ENCODE data around the gene CENPW.

Gene CENPW

GRCh38 chr6:126302191-126302590 lies 37.7 kb upstream of the CENPW start:
- TF ChIP-seq TAF1 (IDR thresholded peaks at IDR 0.05; ENCODE audit: borderline replicate concordance, insufficient read depth, low read length) (no peak), FOXP2 (optimal IDR thresholded peaks at IDR 0.05; ENCODE audit: borderline replicate concordance, extremely low read depth, extremely low read length, insufficient read depth) (no peak), SIN3A (IDR thresholded peaks at IDR 0.05; ENCODE audit: borderline replicate concordance, insufficient read depth, low read length) (no peak), POLR2AphosphoS5 (IDR thresholded peaks at IDR 0.05; ENCODE audit: low read depth, low read length) (no peak)
- TF ChIP-seq, protein P1, sequence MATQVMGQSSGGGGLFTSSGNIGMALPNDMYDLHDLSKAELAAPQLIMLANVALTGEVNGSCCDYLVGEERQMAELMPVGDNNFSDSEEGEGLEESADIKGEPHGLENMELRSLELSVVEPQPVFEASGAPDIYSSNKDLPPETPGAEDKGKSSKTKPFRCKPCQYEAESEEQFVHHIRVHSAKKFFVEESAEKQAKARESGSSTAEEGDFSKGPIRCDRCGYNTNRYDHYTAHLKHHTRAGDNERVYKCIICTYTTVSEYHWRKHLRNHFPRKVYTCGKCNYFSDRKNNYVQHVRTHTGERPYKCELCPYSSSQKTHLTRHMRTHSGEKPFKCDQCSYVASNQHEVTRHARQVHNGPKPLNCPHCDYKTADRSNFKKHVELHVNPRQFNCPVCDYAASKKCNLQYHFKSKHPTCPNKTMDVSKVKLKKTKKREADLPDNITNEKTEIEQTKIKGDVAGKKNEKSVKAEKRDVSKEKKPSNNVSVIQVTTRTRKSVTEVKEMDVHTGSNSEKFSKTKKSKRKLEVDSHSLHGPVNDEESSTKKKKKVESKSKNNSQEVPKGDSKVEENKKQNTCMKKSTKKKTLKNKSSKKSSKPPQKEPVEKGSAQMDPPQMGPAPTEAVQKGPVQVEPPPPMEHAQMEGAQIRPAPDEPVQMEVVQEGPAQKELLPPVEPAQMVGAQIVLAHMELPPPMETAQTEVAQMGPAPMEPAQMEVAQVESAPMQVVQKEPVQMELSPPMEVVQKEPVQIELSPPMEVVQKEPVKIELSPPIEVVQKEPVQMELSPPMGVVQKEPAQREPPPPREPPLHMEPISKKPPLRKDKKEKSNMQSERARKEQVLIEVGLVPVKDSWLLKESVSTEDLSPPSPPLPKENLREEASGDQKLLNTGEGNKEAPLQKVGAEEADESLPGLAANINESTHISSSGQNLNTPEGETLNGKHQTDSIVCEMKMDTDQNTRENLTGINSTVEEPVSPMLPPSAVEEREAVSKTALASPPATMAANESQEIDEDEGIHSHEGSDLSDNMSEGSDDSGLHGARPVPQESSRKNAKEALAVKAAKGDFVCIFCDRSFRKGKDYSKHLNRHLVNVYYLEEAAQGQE (IDR thresholded peaks at IDR 0.05; ENCODE audit: insufficient read depth in 1 of 2, low read depth in 2 of 2, low read length in 2 of 2), result no peak

DNA sequence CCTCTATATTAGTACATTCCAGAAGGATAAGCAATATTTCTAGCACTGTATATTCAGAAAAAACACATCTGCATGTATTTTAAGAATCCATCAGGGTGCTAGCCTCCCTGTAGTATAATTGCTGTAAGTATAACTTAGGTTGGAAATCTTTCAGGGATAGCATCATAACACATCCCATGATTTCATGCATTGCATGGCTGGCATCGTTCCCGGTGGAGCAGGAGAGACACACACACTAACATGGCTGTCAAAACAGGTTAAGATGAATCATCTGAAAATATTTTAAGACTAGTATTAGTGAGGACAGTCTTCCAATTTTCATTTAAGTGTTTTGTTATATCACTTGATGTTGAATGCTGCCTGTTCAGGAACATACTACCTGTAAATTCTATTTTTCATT lies 32.1 kb upstream of the CENPW start:
- no peak for TF ChIP-seq SIN3A (IDR thresholded peaks at IDR 0.05; ENCODE audit: borderline replicate concordance, insufficient read depth, low read length)
- TF ChIP-seq, protein P1 (IDR thresholded peaks at IDR 0.05; ENCODE audit: insufficient read depth in 1 of 2, low read depth in 2 of 2, low read length in 2 of 2), result no peak
- no peak for TF ChIP-seq TAF1 (IDR thresholded peaks at IDR 0.05; ENCODE audit: borderline replicate concordance, insufficient read depth, low read length)
- TF ChIP-seq POLR2AphosphoS5 (IDR thresholded peaks at IDR 0.05; ENCODE audit: low read depth, low read length), result no peak
- TF ChIP-seq FOXP2 (optimal IDR thresholded peaks at IDR 0.05; ENCODE audit: borderline replicate concordance, extremely low read depth, extremely low read length, insufficient read depth), result no peak

- TF ChIP-seq, protein P1 (IDR thresholded peaks at IDR 0.05; ENCODE audit: insufficient read depth in 1 of 2, low read depth in 2 of 2, low read length in 2 of 2), result no peak
- TF ChIP-seq TAF1 (IDR thresholded peaks at IDR 0.05; ENCODE audit: borderline replicate concordance, insufficient read depth, low read length) (no peak), SIN3A (IDR thresholded peaks at IDR 0.05; ENCODE audit: borderline replicate concordance, insufficient read depth, low read length) (no peak), POLR2AphosphoS5 (IDR thresholded peaks at IDR 0.05; ENCODE audit: low read depth, low read length) (no peak), FOXP2 (optimal IDR thresholded peaks at IDR 0.05; ENCODE audit: borderline replicate concordance, extremely low read depth, extremely low read length, insufficient read depth) (no peak)
These were observed 31.6 kb upstream of the CENPW start for GRCh38 chr6:126308362-126308761.

DNA sequence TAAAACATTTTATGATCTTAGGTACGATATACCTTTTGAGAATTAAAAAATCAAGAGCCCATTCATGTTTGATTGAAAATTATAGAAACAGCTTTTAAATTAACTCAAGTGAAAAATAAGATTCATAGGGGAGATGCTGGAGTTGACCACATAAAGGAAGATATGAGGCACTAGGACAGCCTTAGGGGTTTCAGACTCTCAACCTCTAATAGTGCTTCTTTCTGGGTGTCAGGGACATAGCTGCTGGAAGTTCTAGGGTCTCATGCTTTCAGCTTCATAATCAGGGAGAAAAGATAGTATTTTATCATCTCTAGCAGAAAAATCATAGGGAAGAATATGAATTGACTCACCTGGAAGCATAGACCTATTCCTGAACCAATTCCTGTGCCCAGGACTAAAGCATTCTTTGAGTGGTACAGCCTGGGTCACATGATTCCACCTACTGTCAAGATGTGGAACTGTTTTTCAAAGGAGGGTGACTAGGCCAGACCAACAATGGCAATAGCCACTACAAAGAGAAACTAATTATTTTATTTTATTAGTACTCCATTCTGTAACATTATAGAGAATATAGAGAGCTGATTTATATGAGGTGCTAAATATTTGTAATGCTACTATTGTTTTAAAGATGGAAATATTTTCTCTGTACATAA lies 27.8 kb upstream of the CENPW start:
- TF ChIP-seq TAF1 (IDR thresholded peaks at IDR 0.05; ENCODE audit: borderline replicate concordance, insufficient read depth, low read length), result no peak
- TF ChIP-seq POLR2AphosphoS5 (IDR thresholded peaks at IDR 0.05; ENCODE audit: low read depth, low read length), result no peak
- TF ChIP-seq, protein P1 (IDR thresholded peaks at IDR 0.05; ENCODE audit: insufficient read depth in 1 of 2, low read depth in 2 of 2, low read length in 2 of 2), result no peak
- no peak for TF ChIP-seq FOXP2 (optimal IDR thresholded peaks at IDR 0.05; ENCODE audit: borderline replicate concordance, extremely low read depth, extremely low read length, insufficient read depth)
- no peak for TF ChIP-seq SIN3A (IDR thresholded peaks at IDR 0.05; ENCODE audit: borderline replicate concordance, insufficient read depth, low read length)
